ENCODE results near the gene MRTFA.

GRCh38 chr22:40595497-40596234, 40.9 kb downstream of the MRTFA start:
- TF ChIP-seq CTCF (IDR thresholded peaks at IDR 0.05) (no peak), POLR2A (IDR thresholded peaks at IDR 0.05) (no peak)

All from uterus (tissue), 2 donors.